Measurements from ENCODE around the gene FTSJ3.
A peak's percentile ranks its signal among the peaks of the same experiment; 100 is the strongest.

The FTSJ3 gene

GRCh38 chr17:63832455-63832854 lies 5.0 kb upstream of the FTSJ3 start:
- no peaks in the 10 kb centered on the region for H3K9me3 ChIP-seq (ENCODE audit: insufficient read depth, low read depth, low read length)
- no peak overlapping the region for H3K27ac ChIP-seq (ENCODE audit: low read length)
- peaks cover 78% of the 10 kb centered on the region for H3K36me3 ChIP-seq (ENCODE audit: insufficient read depth, low read depth, low read length)
- peaks cover 5% of the 10 kb centered on the region; the same call in 1 of the 2 replicates for H3K4me1 ChIP-seq (ENCODE audit: insufficient read depth, low read length)
- H3K4me3 ChIP-seq (ENCODE audit: low read length), result no peak overlapping the region
- H3K9ac ChIP-seq (ENCODE audit: low read depth, low read length), result no peak overlapping the region
- no peaks in the 10 kb centered on the region for H3K27me3 ChIP-seq (ENCODE audit: insufficient read depth, low read length)

- Histone ChIP-seq H3K36me3 (ENCODE audit: insufficient read depth, low read depth, low read length) (peaks cover 77% of the 10 kb centered on the region), H3K9me3 (ENCODE audit: insufficient read depth, low read depth, low read length) (no peaks in the 10 kb centered on the region), H3K27me3 (ENCODE audit: insufficient read depth, low read length) (no peaks in the 10 kb centered on the region), H3K9ac (ENCODE audit: low read depth, low read length) (no peak overlapping the region), H3K4me1 (ENCODE audit: insufficient read depth, low read length) (peaks cover 5% of the 10 kb centered on the region; the same call in 1 of the 2 replicates), H3K4me3 (ENCODE audit: low read length) (no peak overlapping the region), H3K27ac (ENCODE audit: low read length) (no peak overlapping the region)
These were observed 4.6 kb upstream of the FTSJ3 start for GRCh38 chr17:63832014-63832413.

- Histone ChIP-seq H3K27me3 (ENCODE audit: insufficient read depth, low read length) (no peaks in the 10 kb centered on the region), H3K9me3 (ENCODE audit: insufficient read depth, low read depth, low read length) (no peaks in the 10 kb centered on the region), H3K36me3 (ENCODE audit: insufficient read depth, low read depth, low read length) (peaks cover 72% of the 10 kb centered on the region), H3K4me1 (ENCODE audit: insufficient read depth, low read length) (peaks cover 5% of the 10 kb centered on the region; the same call in 1 of the 2 replicates), H3K9ac (ENCODE audit: low read depth, low read length) (no peak overlapping the region), H3K27ac (ENCODE audit: low read length) (no peak overlapping the region), H3K4me3 (ENCODE audit: low read length) (no peak overlapping the region)
These were observed 4.0 kb upstream of the FTSJ3 start for GRCh38 chr17:63831505-63831904.

GRCh38 chr17:63830904-63831491 lies 3.5 kb upstream of the FTSJ3 start:
- Histone ChIP-seq H3K36me3 (ENCODE audit: insufficient read depth, low read depth, low read length) (peaks cover 72% of the 10 kb centered on the region), H3K9me3 (ENCODE audit: insufficient read depth, low read depth, low read length) (no peaks in the 10 kb centered on the region), H3K4me1 (ENCODE audit: insufficient read depth, low read length) (peaks cover 5% of the 10 kb centered on the region; the same call in 1 of the 2 replicates), H3K4me3 (ENCODE audit: low read length) (no peak overlapping the region), H3K27ac (ENCODE audit: low read length) (no peak overlapping the region), H3K9ac (ENCODE audit: low read depth, low read length) (no peak overlapping the region), H3K27me3 (ENCODE audit: insufficient read depth, low read length) (no peaks in the 10 kb centered on the region)

GRCh38 chr17:63830278-63830677 lies 2.8 kb upstream of the FTSJ3 start:
- Histone ChIP-seq H3K9me3 (ENCODE audit: insufficient read depth, low read depth, low read length) (no peaks in the 10 kb centered on the region), H3K9ac (ENCODE audit: low read depth, low read length) (no peak overlapping the region), H3K27me3 (ENCODE audit: insufficient read depth, low read length) (no peaks in the 10 kb centered on the region), H3K36me3 (ENCODE audit: insufficient read depth, low read depth, low read length) (peaks cover 77% of the 10 kb centered on the region), H3K4me3 (ENCODE audit: low read length) (no peak overlapping the region), H3K4me1 (ENCODE audit: insufficient read depth, low read length) (peaks cover 9% of the 10 kb centered on the region; the same call in 1 of the 2 replicates), H3K27ac (ENCODE audit: low read length) (no peak overlapping the region)

GRCh38 chr17:63828936-63829335 lies 1.5 kb upstream of the FTSJ3 start:
- Histone ChIP-seq H3K9me3 (ENCODE audit: insufficient read depth, low read depth, low read length) (no peaks in the 10 kb centered on the region), H3K27me3 (ENCODE audit: insufficient read depth, low read length) (no peaks in the 10 kb centered on the region), H3K4me1 (ENCODE audit: insufficient read depth, low read length) (peaks cover 9% of the 10 kb centered on the region; the same call in 1 of the 2 replicates), H3K9ac (ENCODE audit: low read depth, low read length) (peak overlapping the region; percentile 93; the same call in 1 of the 2 replicates), H3K4me3 (ENCODE audit: low read length) (peak overlapping the region; percentile 93), H3K36me3 (ENCODE audit: insufficient read depth, low read depth, low read length) (peaks cover 80% of the 10 kb centered on the region), H3K27ac (ENCODE audit: low read length) (no peak overlapping the region)

GRCh38 chr17:63827801-63828221 lies 348 bp upstream of the FTSJ3 start:
- Histone ChIP-seq H3K27me3 (ENCODE audit: insufficient read depth, low read length) (no peaks in the 10 kb centered on the region), H3K36me3 (ENCODE audit: insufficient read depth, low read depth, low read length) (peaks cover 80% of the 10 kb centered on the region), H3K27ac (ENCODE audit: low read length) (peak overlapping the region; percentile 90), H3K4me1 (ENCODE audit: insufficient read depth, low read length) (peaks cover 9% of the 10 kb centered on the region; the same call in 1 of the 2 replicates), H3K9ac (ENCODE audit: low read depth, low read length) (peak overlapping the region; percentile 93), H3K4me3 (ENCODE audit: low read length) (peak overlapping the region; percentile 93), H3K9me3 (ENCODE audit: insufficient read depth, low read depth, low read length) (no peaks in the 10 kb centered on the region)

GRCh38 chr17:63826468-63827001 lies 928 bp downstream of the FTSJ3 start:
- peak overlapping the region; percentile 93 for H3K9ac ChIP-seq (ENCODE audit: low read depth, low read length)
- H3K36me3 ChIP-seq (ENCODE audit: insufficient read depth, low read depth, low read length), result peaks cover 80% of the 10 kb centered on the region
- H3K27ac ChIP-seq (ENCODE audit: low read length), result peak overlapping the region; percentile 90
- H3K27me3 ChIP-seq (ENCODE audit: insufficient read depth, low read length), result no peaks in the 10 kb centered on the region
- H3K4me3 ChIP-seq (ENCODE audit: low read length), result peak overlapping the region; percentile 93
- peaks cover 9% of the 10 kb centered on the region; the same call in 1 of the 2 replicates for H3K4me1 ChIP-seq (ENCODE audit: insufficient read depth, low read length)
- H3K9me3 ChIP-seq (ENCODE audit: insufficient read depth, low read depth, low read length), result no peaks in the 10 kb centered on the region

- Histone ChIP-seq H3K36me3 (ENCODE audit: insufficient read depth, low read depth, low read length) (peaks cover 80% of the 10 kb centered on the region), H3K27me3 (ENCODE audit: insufficient read depth, low read length) (no peaks in the 10 kb centered on the region), H3K4me3 (ENCODE audit: low read length) (no peak overlapping the region), H3K4me1 (ENCODE audit: insufficient read depth, low read length) (peaks cover 9% of the 10 kb centered on the region; the same call in 1 of the 2 replicates), H3K9me3 (ENCODE audit: insufficient read depth, low read depth, low read length) (no peaks in the 10 kb centered on the region), H3K27ac (ENCODE audit: low read length) (no peak overlapping the region), H3K9ac (ENCODE audit: low read depth, low read length) (no peak overlapping the region)
These were observed 3.1 kb downstream of the FTSJ3 start for GRCh38 chr17:63824362-63824761.

GRCh38 chr17:63823659-63824331 lies 3.7 kb downstream of the FTSJ3 start:
- Histone ChIP-seq H3K36me3 (ENCODE audit: insufficient read depth, low read depth, low read length) (peaks cover 80% of the 10 kb centered on the region), H3K27ac (ENCODE audit: low read length) (no peak overlapping the region), H3K27me3 (ENCODE audit: insufficient read depth, low read length) (no peaks in the 10 kb centered on the region), H3K4me3 (ENCODE audit: low read length) (no peak overlapping the region), H3K4me1 (ENCODE audit: insufficient read depth, low read length) (peaks cover 9% of the 10 kb centered on the region; the same call in 1 of the 2 replicates), H3K9me3 (ENCODE audit: insufficient read depth, low read depth, low read length) (no peaks in the 10 kb centered on the region), H3K9ac (ENCODE audit: low read depth, low read length) (no peak overlapping the region)

GRCh38 chr17:63822537-63822936 lies 4.9 kb downstream of the FTSJ3 start:
- peaks cover 4% of the 10 kb centered on the region; the same call in 1 of the 2 replicates for H3K4me1 ChIP-seq (ENCODE audit: insufficient read depth, low read length)
- no peaks in the 10 kb centered on the region for H3K27me3 ChIP-seq (ENCODE audit: insufficient read depth, low read length)
- no peak overlapping the region for H3K9ac ChIP-seq (ENCODE audit: low read depth, low read length)
- peaks cover 87% of the 10 kb centered on the region for H3K36me3 ChIP-seq (ENCODE audit: insufficient read depth, low read depth, low read length)
- H3K27ac ChIP-seq (ENCODE audit: low read length), result no peak overlapping the region
- no peaks in the 10 kb centered on the region for H3K9me3 ChIP-seq (ENCODE audit: insufficient read depth, low read depth, low read length)
- H3K4me3 ChIP-seq (ENCODE audit: low read length), result no peak overlapping the region

- no peak overlapping the region for H3K9ac ChIP-seq (ENCODE audit: low read depth, low read length)
- no peak overlapping the region for H3K27ac ChIP-seq (ENCODE audit: low read length)
- H3K27me3 ChIP-seq (ENCODE audit: insufficient read depth, low read length), result no peaks in the 10 kb centered on the region
- no peaks in the 10 kb centered on the region for H3K9me3 ChIP-seq (ENCODE audit: insufficient read depth, low read depth, low read length)
- H3K4me1 ChIP-seq (ENCODE audit: insufficient read depth, low read length), result peaks cover 4% of the 10 kb centered on the region; the same call in 1 of the 2 replicates
- H3K4me3 ChIP-seq (ENCODE audit: low read length), result no peak overlapping the region
- peaks cover 94% of the 10 kb centered on the region for H3K36me3 ChIP-seq (ENCODE audit: insufficient read depth, low read depth, low read length)
These were observed 5.7 kb downstream of the FTSJ3 start for GRCh38 chr17:63821804-63822203.

All from iPS-20b (cell line).